ENCODE measurements around the gene LTBP2.

DNA sequence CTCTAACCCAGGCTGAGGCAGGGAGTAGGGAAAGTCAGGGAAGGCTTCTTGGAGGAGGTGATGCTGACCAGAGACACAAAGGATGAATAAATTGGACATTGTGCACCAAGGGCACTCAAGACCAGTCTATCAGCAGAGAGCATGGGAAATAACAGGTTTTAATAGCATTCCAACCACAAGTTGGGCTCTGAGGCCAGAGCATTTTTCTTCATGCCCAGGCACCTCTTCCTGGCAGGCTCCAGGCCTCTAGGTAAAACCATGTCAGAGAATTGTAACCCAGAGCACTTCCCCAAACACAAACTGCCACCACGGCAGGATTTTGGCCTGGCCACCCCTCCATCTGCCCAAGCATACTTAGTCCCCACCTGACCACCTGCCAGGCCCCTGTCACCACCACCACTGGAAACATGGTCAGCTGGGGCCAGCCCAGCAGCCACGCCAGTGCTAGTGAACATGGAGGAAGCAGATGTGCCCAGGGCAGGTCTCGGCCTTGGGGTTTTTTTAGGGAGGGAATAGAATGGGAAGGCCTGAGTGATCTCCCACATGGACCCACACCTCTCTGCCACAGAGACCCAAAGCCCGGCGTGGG lies 22.7 kb downstream of the LTBP2 start:
- TF ChIP-seq POLR2A (IDR thresholded peaks at IDR 0.05; ENCODE audit: low read length) (no peak), GATA1 (IDR thresholded peaks at IDR 0.05; ENCODE audit: low read depth, low read length) (no peak)
